ENCODE data around the gene C20orf204.
"Not testable (repeated sequence)": the region's sequence is repeated elsewhere in the genome, so short reads cannot be mapped to it uniquely, and the experiment has no call there.

The C20orf204 gene

DNA sequence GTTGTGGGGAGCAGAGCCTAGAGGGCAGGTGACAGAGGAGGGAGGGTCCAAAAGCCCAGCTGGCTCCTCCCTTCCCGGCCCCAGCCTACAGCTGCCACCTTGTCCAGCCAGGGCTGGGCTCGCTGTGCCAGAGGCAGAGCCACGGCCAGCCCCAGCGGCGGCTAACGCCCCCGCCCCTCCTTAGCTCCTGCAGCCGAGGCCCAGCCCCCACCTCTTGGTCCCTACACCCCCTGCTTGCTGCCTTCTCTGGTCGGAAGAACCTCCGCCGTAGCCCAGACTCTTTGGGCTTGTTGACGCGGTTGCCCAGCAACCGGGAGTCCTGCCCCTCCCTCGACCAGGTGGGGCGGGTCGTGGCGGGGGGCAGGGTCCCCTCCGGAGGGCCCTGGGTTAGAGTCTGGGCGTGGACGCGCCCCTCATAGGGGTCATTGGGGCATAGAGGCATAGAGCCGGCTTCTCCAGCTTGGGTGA, 48.7 kb downstream of the C20orf204 start:
- no peak for DNase-seq (ENCODE audit: low read depth)

DNA sequence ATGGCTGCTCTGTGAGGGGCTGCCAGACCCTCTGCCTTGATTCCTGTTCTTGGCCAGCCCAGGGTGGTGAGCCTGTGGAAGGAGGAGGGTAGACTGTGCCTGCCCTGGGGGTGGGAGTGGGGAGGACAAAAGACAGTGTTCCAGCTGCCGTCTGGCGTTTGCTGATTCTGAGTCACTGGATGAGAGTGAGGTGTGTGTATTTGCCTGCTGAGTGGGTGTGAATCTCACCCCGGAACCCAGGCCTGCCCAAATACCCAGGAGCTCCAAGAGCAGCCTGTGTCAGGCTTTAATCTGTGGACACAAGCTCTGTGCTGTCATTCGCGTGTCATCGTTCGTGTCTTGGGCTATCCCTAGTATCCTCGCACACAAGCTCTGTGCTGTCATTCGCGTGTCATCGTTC, 50.8 kb downstream of the C20orf204 start:
- no peak for DNase-seq (ENCODE audit: low read depth)

DNA sequence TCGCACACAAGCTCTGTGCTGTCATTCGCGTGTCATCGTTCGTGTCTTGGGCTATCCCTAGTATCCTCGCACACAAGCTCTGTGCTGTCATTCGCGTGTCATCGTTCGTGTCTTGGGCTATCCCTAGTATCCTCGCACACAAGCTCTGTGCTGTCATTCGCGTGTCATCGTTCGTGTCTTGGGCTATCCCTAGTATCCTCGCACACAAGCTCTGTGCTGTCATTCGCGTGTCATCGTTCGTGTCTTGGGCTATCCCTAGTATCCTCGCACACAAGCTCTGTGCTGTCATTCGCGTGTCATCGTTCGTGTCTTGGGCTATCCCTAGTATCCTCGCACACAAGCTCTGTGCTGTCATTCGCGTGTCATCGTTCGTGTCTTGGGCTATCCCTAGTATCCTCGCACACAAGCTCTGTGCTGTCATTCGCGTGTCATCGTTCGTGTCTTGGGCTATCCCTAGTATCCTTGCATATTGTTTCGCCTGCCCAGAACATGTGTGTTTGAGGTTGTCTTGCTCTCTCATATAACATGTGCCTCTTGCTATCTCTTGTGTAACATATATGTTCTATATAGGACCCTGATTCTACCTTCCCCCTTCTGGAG, 51.3 kb downstream of the C20orf204 start:
- DNase-seq (ENCODE audit: low read depth) = not testable (repeated sequence)

DNA sequence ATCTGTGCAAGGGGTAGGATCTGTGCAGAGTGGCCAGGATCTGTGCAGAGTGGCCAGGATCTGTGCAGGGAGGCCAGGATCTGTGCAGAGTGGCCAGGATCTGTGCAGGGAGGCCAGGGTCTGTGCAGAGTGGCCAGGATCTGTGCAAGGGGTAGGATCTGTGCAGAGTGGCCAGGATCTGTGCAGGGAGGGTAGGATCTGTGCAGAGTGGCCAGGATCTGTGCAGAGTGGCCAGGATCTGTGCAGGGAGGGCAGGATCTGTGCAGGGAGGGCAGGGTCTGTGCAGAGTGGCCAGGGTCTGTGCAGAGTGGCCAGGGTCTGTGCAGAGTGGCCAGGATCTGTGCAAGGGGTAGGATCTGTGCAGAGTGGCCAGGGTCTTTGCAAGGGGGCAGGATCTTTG, 52.6 kb downstream of the C20orf204 start:
- DNase-seq (ENCODE audit: low read depth) = not testable (repeated sequence)
